ENCODE results near the gene SIGLEC11.
"Not testable (repeated sequence)": the region's sequence is repeated elsewhere in the genome, so short reads cannot be mapped to it uniquely, and the experiment has no call there.

The SIGLEC11 gene

DNA sequence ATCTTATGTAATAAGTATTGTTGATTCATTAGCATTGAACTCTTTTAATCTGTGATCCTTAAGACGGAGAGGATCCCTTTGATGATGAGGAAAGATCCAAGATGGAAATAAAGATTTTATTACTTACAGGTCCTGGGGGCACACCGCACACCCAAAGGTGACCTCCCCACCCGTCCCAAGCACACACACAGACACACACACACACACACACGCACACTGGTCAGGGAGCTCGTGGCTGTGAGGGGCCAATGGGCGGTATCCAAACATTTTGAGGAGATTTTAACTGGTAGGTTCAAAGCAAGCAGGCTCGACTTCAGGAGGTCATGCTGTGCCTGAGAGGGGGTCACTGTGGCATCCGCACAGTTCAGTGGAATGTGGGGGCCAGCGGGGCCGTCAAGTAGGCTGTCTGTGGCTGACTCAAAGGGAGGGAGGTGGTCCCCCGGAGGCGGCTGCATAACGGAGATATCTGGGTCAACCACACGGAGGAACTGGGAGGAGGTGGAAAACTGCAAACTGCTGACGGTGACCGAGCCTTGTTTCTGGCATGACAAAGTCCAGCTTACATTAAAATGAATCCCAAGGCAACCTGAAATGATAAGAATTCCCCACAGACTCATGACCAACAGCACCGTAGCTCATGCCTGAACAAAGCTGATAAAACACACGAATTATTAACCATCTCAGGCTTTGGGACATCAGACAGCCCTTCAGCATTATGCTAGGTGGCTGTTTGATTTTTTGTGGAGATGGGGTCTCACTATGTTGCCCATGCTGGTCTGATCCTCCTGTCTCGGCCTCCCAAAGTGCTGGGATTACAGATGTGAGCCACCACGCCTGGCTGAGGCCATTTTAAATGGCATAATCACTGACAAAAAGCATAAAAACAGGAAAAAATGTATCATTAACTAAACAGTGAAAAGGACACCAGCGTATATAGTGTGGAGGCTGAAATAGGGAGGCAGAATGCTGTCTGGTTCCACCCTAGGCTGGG is 20.9 kb upstream of the SIGLEC11 start:
- no peak for DNase-seq

DNA sequence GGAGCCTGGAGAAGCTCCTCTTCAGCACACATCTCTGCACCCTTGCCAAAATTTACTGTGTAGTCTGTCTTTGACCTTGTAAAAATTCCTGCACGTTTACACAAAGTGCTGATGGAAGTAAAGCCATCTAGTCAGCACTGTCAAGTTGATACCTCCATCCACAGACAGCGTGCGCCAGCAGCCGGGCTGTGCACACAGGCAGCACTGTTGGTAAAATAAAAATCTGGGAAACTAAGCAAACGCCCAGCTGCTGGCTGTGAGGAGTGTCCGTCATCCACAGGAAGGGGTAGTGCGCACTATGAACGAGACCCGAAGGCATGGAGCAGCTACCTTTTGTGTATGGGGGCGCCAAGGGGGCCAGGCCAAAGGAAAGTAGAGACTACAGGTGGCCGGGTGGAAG is 17.4 kb upstream of the SIGLEC11 start:
- no peak for DNase-seq

DNA sequence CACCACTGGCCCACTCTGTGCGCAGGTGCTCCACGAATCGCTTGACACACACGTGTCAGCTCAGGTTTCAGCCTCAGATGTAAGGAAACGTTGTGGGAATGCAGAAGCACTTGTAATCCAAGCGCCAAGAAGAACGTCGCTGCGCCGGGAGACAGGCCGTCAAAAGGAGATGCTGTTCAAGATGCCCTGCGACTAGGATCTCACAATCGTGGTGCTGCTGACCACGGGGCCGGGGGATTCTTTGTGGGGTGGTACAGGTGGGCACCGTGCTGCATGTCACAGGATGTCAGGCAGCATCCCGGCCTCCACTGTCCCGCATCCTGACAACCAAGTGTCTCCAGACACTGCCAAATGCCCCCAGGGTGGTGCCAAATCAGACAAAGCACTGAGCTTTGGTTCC is 16.9 kb upstream of the SIGLEC11 start:
- DNase-seq, result no peak

DNA sequence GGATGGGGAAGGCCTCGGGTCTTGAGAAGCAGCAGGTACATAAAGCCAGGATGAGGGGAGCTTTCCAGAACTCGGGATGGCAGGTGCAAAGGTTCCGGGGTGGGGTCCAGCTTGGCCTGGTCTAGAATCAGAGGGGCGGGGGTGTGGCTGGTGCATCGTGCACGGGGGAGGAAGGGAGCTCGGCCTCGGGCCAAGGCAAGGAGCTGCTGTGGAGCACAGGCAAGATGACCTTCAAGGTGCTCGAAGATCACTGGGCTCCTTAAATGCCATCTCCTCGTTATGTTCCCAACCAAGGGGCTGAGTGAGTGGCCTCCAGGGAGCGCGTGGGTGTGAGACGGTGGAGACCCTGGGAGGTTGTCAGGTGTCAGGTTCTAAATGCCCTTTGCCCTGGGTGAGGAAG is 16.1 kb upstream of the SIGLEC11 start:
- DNase-seq, result no peak

DNA sequence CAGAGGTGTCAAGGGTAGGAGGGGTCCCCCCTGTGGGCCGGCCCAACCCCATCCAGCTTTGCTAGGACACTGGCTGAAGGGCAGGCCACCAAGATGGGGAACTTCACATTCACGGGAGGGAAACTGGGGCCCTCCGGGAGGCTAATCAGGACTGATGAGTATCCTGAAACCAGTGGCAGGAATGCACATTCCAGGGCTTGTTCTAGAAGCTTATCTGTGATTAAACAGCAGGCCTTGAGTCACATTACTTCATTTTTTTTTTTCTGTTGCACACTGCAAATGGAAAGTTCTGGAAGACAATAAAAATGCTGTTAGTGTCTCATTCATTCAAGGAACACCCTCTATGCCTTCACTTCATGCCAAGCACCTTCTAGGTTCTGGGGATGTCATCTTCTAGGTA is 15.5 kb upstream of the SIGLEC11 start:
- no peak for DNase-seq

DNA sequence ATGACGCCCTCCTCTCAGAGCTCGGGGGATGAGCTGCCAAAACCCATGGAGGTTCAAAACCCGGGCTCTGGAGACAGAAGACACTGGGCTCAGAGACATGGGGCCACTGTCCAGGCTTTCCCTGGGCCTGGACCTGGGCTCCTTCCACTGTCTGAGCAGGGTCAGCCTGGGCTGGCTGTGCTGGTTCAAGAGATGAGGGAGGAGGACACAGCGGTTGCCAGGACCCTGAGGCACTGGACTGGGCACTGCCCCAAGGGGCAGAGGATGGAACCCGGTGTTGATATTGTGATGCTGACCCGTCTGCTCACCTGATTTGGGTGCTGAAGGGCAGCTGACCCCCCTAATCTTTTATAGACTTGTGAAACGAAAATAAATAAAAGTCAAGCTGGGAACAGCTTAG is 14.1 kb upstream of the SIGLEC11 start:
- DNase-seq, result no peak

DNA sequence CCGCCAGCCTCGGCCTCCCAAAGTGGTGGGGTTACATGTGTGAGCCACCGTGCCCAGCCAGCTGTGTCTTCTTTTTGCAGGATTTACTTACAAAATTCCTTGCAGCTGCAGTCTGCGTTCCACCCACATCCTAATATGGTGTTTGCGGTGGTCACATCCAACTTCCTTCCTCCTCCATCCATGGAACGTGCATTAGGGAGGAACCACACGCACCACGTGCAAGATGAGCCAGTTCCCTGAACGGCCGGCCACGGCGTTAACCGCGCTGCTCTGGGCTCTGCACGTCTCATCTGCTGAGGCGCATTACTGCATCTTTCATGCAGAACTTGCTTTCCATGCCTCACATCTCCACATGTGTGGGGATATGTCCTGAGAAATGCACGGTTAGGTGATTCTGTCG is 13.0 kb upstream of the SIGLEC11 start:
- no peak for DNase-seq

DNA sequence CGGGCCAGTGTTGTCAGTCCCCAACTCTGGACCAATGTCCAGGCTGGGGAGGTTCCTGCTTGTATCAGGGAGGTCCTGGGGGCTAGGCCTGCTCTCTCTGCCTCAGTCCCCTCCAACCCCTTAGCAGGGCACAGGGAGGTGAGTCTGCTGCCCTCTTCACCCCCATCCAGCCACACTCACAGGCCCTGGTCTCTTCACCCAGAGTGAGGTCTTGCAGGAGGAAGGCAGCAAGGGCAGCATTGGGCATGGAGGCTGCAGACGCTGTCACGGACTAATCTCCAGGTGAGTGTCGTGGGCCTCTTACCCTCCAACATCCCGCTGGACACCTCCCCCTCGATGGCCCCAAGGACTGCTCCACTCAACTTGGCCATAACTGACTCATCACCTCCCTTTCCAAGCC is 11.9 kb upstream of the SIGLEC11 start:
- no peak for DNase-seq

DNA sequence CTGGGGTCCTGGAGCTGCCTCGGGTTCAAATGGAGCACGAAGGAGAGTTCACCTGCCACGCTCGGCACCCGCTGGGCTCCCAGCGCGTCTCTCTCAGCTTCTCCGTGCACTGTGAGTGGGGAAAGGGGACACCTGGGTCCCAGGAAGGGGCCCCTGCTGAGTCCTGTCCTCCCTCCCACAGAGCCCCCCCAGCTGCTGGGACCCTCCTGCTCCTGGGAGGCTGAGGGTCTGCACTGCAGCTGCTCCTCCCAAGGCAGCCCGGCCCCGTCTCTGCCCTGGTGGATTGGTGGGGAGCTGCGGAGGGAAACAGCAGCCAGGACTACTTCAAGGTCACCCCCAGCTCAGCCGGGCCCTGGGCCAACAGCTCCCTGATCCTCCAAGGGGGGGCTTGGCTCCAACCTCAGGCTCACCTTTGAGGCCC is 11.0 kb upstream of the SIGLEC11 start:
- no peak for DNase-seq

DNA sequence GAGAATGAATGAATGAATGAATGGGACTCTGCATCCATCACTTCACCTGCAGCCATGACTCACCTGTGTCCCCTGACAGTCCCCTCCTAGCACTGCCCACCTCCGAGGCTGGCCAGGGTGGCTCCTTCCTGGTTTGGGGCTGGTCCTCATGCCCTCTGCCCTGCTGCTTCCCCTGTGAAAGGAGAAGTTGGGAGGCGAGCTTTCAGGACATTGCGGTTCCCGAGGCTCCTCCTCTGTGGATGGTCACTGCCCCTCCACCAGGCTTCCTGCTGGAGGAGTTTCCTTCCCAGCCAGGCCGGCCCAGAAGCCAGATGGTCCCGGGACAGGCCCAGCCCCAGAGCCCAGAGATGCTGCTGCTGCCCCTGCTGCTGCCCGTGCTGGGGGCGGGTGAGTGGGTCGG is 8.4 kb upstream of the SIGLEC11 start:
- not testable (repeated sequence) for DNase-seq

DNA sequence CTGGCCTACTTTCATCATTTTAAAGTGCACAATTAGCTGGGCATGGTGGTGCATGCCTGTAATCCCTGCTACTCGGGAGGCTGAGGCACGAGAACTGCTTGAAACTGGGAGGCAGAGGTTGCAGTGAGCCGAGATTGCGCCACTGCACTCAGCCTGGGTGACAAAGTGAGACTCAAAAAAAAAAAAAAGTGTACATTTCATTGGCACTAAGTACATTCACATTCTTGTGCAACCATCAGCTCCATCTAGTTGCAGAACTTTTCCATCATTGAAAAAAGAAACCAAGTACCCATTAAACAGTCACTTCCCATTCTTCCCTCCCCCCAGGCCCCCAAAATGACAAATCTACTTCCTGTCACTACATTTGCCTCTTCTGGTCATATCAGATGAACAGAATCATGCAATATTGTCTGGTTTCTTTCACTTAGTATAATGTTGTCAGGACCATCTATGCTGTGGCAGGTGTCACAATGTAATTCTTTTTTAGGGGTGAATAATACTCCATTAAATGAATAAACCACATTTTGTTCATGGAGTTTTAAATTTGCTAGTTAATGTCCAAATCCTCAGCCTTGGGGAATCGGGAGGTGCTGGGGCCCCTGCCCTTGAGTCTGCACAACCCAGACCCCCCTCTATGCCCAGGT is 7.4 kb upstream of the SIGLEC11 start:
- DNase-seq, result no peak

DNA sequence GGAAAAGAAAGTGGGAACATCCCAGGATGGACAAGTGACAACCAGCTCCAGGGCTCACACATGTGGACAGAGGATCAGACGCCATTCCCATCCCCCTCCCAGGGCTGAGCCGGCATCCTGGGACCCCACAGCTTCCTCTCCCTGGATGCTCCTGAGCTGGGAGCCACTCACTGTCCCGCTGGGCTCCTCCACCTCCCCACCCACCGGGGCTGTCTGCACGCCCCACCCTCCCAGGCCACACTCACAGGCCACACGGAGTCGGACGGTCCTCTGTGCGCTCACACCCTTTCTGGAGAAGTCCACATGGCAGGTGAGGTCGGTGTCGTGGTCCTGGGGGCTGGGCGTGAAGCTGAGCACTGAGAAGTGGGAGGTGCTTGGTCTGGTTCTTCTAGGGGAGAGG is 1.1 kb downstream of the SIGLEC11 start:
- DNase-seq, result not testable (repeated sequence)

DNA sequence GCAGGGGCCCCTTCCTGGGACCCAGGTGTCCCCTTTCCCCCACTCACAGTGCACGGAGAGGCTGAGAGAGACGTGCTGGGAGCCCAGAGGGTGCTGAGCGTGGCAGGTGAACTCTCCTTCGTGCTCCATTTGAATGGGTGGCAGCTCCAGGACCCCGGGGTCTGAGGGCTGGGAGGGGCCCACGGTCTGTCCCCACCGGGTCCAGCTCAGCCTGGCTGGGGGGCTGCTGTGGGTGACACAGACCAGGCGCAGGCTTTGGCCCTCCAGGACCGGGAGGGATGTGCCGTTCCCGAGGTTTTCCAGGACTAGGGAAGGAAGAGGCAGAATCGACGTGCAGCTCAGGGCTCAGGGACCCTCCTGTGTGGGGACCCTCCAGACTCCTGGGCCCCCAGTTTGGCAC is 2.4 kb downstream of the SIGLEC11 start:
- DNase-seq, result not testable (repeated sequence)

DNA sequence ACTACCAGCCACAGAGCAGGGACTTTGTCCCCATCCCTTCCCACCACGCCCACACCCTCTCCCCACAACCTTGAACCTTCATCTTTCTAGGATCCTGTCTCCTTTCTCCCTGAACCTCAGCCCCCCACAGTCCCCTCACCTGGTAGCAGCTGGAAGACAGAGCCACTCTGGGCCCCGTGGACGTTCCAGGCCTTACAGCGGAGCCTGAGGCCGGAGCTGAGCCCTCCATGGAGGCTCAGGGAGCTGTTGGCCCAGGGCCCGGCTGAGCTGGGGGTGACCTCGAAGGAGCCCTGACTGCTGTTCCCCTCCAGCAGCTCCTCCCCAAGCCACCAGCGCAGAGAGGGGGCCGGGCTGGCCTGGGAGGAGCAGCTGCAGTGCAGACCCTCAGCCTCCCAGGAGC is 2.8 kb downstream of the SIGLEC11 start:
- DNase-seq, result not testable (repeated sequence)

DNA sequence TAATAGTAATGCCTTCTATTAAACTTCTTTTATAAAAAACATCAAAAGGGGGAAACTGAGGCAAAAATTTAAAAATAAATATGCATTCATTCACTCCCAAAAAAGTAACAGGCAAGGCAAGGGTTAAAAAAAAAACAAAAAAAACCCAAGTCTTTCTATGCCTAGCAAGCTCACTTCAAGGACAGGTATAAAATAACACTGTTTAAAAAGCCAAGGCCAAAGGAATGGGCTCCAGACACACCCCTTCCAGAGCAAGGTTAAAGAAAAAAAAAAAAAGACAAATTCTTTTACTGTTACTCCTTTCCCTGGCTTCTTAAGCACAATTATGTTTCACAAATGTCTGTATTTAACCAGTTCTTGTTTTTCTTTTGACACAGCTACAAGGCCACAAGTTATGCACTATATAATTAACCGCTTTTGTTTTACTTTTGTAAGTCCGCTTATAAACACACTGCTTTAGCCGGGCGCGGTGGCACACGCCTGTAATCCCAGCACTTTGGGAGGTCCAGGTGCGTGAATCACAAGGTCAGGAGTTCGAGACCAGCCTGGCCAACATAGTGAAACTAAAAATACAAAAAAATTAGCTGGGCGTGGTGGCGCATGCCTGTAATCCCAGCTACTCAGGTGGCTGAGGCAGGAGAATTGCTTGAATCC is 3.6 kb downstream of the SIGLEC11 start:
- DNase-seq, result no peak

DNA sequence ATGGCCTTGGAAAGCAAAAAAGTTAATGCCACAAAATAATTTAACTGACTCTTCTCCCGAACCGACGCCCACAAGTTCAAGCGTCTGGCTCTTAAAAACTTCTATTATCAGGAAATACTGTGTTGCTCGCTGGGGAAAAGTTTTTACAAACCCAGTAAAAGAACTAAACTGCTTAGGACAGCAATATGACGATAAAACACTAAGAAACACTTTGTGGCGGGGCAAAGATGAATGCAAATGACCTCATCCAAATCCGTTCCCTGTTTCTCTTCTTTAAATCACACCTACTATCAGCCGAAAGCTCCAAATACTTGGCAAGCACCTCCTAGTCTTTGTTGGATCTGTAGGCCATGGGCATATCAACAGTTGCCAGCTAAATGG is 4.9 kb downstream of the SIGLEC11 start:
- no peak for DNase-seq

DNA sequence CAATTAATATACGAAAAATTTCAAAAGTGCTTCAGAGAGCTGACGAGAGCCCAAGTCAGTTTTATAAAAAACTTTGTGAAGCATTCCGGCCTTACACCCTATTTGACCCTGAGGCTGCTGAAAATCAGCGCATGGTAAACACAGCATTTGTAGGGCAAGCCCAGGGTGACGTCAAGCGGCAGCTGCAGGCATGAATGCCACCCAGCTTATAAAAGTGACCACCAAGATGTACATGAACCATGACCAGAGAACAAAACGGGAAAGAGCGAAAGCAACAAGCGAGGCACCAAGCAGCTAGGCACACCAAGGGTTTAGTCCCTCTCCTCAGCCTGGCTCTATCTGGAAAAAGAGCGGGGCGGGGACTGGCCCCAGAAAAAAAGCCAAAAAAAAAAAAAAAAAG is 6.0 kb downstream of the SIGLEC11 start:
- no peak for DNase-seq

DNA sequence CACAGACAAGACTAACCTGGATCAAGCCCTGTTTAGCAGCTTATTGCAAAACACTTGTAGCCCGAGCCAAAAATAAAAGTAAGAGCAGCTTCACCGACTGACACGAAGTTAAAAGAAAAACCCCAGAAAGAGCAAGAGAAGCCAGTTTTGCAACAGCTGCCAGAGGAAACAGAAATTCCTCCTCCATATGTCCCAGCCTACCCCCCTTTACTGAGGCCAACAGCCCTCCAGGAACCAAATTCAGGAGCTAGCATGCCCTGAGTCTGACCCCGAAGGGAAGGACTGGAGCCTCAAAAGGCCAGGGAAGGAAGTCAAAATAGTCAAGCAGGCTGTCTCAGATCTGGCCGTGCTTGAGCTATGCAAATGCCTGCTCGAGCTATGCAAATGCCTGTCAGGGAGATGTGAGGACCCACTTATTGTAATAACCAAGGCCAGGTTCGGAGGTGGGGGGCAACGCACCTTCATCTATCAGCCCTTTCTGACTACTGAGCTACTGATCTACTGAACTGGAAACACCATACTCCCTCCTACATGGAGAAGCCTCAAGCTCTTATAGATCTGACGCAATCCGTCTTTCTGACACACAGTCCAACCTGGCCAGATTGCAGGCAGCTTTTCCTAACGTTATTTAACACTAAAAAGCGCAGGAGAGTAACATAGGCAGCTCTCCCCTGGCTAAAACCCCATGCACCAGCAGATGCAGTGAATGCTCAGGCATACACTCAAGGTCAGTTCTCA is 6.7 kb downstream of the SIGLEC11 start:
- DNase-seq, result no peak

DNA sequence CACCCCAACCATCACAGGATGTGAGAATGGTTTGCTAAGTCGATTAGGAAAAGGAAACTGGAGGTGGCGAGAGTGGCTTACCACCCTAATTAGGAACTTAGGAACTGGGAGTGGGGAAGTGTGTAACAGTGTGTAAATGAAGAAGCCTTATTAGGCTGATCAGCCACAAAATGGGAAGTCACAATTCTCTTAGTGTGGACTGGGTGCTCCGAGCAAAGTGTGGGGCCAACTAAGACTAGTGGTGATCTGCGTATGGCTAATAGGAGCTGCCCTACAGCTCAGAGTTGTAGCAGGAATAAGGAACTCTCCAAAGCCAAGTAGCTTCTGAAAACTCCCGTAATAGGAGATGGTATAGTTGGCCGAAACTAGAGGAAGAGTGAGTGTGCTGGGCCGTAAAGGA is 7.6 kb downstream of the SIGLEC11 start:
- no peak for DNase-seq

DNA sequence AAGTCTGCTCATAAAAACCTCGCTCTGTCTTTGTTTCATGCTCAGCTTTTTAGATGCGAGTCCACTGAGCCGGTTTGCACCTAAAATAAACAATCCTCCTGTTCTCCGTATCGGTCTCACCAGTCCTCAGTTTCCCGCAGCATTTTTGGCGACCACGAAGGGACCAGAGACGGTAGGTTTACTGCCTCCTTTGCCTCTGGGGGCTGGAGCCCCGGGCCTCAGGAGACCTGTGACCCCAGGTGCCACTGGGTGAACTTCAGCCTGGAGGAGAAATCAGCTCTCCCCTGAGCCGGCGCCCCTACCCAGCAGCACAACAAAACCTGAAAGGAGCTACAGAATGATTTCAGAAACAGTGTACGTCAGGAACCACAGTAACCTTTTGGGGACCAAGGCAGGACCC is 8.1 kb downstream of the SIGLEC11 start:
- no peak for DNase-seq

DNA sequence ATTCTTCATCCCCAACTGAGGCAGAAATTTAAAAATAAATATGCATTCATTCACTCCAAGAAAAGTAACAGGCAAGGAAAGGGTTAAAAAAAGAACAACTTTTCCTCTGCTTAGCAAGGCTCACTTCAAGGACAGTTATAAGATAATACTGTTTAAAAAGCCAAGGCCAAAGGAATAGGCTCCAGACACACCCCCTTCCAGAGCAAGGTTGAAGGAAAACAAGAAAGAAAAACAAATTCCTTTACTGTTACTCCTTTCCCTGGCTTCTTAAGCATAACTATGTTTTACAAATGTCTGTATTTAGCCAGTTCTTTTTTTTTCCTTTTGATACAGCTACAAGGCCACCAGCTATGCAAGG is 8.5 kb downstream of the SIGLEC11 start:
- no peak for DNase-seq

DNA sequence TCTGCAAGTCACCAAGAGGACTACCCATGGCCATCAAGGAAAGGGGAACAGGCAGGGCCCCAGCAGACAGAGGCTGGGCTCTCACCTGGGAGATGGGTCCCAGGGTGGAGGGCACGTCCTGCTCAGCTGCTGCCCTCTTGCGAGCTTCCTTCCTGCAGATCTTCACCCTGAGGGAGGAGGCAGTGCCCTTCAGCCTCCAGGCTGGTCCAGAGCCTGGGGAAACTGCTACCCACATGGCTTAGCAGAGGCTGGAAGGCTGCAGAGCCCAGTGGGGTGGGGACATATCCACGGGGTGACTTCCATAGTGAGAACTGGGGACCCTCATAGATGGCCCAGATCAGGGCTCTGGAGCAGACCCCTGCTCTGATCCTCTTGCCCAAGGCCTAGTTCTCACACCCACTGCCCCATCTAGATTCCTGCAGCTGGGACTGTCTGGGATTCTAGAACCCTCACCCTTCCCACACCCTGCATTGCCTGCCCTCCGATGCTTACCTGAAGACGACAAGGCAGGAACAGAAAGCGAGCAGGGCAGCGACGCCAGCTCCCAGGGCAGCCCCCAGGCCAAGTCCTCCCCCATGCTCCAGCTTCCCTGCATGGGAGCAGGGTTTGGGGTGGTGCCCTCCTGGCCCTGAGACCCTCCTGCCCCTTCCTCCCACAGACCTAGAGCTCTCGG is 9.0 kb downstream of the SIGLEC11 start:
- DNase-seq, result no peak
